ENCODE results near the gene KANSL1. TPM values are rescaled to one million over a fixed set of nuclear protein-coding genes. Genes with fewer than 3 reads are reported as not detected.
"Not testable (repeated sequence)": the region's sequence is repeated elsewhere in the genome, so short reads cannot be mapped to it uniquely, and the experiment has no call there.

KANSL1 gene
- total RNA-seq, 1 donor from 2014 or later = 27.9 TPM

GRCh38 chr17:46193626-46194392, 580 bp upstream of the KANSL1 start:
- peak; percentile 98 for ATAC-seq
- intact Hi-C loops (cut with DNase I) = loop anchor here (5.0 kb wide), 2 partner anchors 37 to 77 kb away; no protein-coding TSS in a partner anchor
- peak; percentile 98 for DNase-seq (ENCODE audit: missing footprints)

GRCh38 chr17:46192439-46193150, 634 bp downstream of the KANSL1 start:
- DNase-seq (ENCODE audit: missing footprints) (peak; percentile 80), ATAC-seq (peak; percentile 50)
- intact Hi-C loops (cut with DNase I) = loop anchor here (1.0 to 5.0 kb wide), 3 partner anchors 35 to 148 kb away; no protein-coding TSS in a partner anchor

DNA sequence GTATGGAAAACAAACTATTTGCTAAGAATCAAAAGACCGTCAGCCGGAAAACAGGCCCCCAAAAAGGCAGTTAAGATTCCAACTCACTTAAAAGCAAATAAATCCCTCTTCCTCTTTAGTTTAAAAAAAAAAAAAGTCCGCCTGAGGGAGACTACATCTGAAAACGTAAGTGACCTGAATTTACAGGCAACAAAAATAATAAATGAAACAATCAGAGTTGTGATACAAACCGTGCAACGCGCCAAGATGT, 1.1 kb downstream of the KANSL1 start:
- intact Hi-C loops (cut with DNase I) = loop anchor here (1.0 to 5.0 kb wide), 3 partner anchors 35 to 148 kb away; no protein-coding TSS in a partner anchor
- ATAC-seq = no peak
- DNase-seq (ENCODE audit: missing footprints) = no peak

DNA sequence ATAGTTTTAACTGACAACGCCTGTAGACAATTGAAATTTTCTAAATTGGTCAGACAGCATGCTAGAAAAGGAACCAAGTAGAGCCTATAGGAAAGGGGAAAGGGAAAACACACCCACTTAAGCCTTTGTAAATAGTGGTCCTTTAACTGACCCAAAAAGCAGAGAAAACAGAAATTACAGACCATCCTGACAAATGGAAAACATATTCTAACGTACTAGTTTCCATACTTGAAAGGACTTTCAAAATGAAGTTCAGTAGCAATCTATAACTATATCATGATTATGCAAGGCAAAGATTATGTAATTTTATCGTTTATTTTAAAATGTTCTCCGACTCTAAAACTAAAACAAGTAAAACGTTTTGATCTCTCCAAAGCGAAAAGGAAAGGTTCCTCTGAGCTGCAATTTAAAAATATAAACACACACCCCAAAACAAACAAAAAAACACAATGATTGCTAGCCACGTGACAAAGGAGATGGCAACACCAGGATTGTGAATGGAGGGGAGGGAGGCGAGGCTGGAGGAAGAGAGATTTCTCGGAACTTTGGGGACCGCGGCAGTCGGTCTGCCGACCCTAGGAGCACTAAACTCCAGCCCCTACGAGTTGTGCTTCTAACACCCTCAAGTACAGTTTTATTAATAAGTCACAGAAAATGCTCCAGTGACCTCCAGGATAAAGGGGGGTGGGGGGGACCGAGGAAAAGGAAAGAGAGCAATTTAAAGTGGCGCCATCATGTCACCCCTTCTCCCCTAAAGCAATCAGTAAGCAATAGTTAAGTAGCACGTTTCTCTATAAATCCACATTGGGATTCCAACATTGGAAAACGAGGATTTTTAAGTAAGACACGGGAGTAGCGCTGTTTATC, 1.7 kb downstream of the KANSL1 start:
- DNase-seq (ENCODE audit: missing footprints) (no peak), ATAC-seq (no peak)
- intact Hi-C loops (cut with DNase I) = loop anchor here (1.0 to 5.0 kb wide), 3 partner anchors 34 to 147 kb away; no protein-coding TSS in a partner anchor

GRCh38 chr17:46190763-46191162, 2.5 kb downstream of the KANSL1 start:
- ATAC-seq (no peak), DNase-seq (ENCODE audit: missing footprints) (no peak)
- intact Hi-C loops (cut with DNase I) = loop anchor here (5.0 kb wide), 2 partner anchors 33 to 73 kb away; no protein-coding TSS in a partner anchor

- ATAC-seq; DNase-seq (ENCODE audit: missing footprints); intact Hi-C loops (cut with DNase I): not testable (repeated sequence)
Measured at GRCh38 chr17:46186827-46187235, 6.4 kb downstream of the KANSL1 start.

DNA sequence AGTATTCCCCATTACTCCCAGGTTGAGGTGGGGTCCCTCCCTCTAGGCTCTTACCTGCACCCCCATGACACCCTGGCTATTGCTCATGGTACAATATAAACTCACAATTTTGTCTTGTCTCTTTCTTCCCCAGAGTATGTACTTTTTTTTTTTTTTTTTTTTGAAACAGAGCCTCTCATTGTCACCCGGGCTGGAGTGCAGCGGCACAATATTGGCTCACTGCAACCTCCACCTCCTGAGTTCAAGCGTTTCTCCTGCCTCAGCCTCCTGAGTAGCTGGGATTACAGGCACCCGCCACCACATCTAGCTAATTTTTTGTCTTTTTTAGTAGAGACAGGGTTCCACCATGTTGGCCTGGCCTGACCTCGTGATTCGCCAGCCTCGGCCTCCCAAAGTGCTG, 8.5 kb downstream of the KANSL1 start:
- intact Hi-C loops (cut with DNase I) = no loop called here
- no peak for ATAC-seq
- no peak for DNase-seq (ENCODE audit: missing footprints)

GRCh38 chr17:46183383-46183782, 9.8 kb downstream of the KANSL1 start:
- DNase-seq (ENCODE audit: missing footprints); ATAC-seq; intact Hi-C loops (cut with DNase I): not testable (repeated sequence)

DNA sequence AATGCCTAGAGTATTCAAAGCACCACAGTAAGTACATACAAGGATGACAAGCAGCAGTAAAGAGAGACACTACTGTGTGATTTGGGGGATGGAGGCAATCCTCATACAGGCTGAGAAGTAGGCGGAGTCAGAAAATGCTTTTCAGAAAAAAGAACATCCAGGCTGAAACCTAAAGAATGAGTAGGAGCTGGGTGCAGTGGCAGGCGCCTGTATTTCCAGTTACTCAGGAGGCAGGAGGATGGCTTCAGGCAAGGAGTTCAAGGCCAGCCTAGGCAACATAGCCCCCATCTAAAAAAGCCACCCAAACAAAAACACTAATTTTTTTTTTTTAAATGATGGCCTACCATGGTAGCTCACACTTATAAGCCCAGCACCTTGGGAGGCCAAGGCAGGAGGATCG, 10.3 kb downstream of the KANSL1 start:
- intact Hi-C loops (cut with DNase I) = no loop called here
- ATAC-seq (no peak), DNase-seq (ENCODE audit: missing footprints) (no peak)

GRCh38 chr17:46181940-46182339, 11.3 kb downstream of the KANSL1 start:
- no peak for ATAC-seq
- intact Hi-C loops (cut with DNase I) = no loop called here

DNA sequence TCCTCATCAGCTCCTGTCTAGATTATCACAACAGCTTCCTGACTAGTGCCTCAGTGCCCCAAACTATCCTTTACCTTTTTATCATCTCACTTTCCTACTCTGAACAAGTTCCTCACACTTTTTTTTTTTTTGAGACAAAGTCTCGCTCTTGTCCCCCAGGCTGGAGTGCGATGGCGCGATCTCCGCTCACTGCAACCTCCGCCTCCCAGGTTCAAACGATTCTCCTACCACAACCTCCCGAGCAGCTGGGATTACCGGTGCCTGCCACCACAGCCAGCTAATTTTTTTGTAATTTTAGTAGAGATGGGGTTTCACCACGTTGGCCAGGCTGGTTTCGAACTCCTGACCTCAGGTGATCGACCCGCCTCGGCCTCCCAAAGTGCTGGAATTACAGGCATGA, 11.9 kb downstream of the KANSL1 start:
- intact Hi-C loops (cut with DNase I); ATAC-seq: not testable (repeated sequence)
- peak; percentile 35 for DNase-seq (ENCODE audit: missing footprints)

More at GRCh38 chr17:46181940-46182339, 11.3 kb downstream of the KANSL1 start:
- DNase-seq (ENCODE audit: missing footprints) = no peak

GRCh38 chr17:46180892-46181274, 12.3 kb downstream of the KANSL1 start:
- no peak for DNase-seq (ENCODE audit: missing footprints)
- ATAC-seq = no peak
- intact Hi-C loops (cut with DNase I) = no loop called here

- DNase-seq (ENCODE audit: missing footprints); intact Hi-C loops (cut with DNase I); ATAC-seq: not testable (repeated sequence)
Measured at GRCh38 chr17:46180185-46180891, 12.9 kb downstream of the KANSL1 start.

DNA sequence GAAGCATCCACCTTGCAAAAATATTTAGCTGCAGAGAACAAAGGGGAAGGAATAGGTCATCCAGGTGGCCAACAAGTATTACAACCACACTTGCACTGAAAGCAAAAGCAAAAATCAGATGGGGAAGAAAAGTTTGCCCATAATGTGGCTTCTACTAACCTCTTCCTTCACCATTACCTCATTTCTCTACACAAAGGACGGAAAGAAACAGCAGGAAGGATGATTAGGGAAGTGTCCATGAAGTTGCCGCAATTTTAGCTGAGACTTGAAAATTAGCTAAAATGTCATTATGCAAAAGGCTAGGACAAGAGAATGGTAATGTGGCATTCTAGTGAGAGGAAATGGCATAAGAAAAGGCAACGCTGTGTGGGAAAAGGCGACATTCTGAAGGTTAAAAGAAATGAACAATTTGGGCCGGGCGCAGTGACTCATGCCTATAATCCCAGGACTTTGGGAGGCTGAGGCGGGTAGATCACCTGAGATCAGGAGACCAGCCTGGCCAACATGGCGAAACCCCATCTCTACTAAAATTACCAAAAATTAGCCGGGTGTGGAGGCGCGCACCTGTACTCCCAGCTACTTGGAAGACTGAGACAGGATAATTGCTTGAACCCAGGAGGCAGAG, 13.7 kb downstream of the KANSL1 start:
- ATAC-seq (peak; percentile 49), DNase-seq (ENCODE audit: missing footprints) (no peak)
- intact Hi-C loops (cut with DNase I) = no loop called here

- DNase-seq (ENCODE audit: missing footprints) = no peak
- no peak for ATAC-seq
- intact Hi-C loops (cut with DNase I) = no loop called here
Measured at GRCh38 chr17:46178550-46179214, 14.5 kb downstream of the KANSL1 start.

DNA sequence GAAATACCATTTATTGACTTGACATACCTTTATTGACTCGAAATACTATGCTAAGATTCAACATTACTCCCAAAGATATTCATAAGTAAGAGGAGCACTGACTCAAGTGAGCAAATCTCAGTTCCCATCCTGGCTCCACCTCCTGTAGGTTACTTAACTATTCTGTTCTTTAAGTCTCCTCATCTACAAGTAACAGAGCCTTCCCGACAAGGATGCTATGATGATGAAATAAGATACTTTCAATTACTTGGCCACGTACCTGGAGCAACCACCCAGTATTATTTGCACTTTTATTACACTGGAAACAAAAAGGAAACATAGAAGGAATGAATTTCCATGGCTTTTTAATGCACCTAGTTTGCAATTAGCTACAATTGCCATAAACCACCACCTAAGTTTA, 16.3 kb downstream of the KANSL1 start:
- DNase-seq (ENCODE audit: missing footprints) (no peak), ATAC-seq (no peak)
- intact Hi-C loops (cut with DNase I) = no loop called here

DNA sequence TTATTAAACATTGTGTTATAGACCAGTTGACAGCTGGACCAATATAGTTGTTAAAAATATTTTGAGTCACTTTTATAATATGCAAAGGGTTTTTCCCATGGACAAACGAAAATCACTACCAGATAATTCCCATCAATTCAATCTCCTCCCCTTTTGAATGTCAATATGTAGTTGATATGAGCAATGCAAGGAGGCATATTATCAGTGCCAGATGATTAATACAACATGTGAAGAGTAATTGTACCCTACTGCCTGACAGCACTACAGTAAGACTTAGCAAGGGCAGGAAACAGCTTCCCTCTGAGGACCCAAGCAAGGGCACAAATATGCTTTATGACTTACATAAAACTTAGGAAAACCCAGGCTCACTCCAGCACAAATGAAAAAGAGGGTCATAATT, 17.3 kb downstream of the KANSL1 start:
- intact Hi-C loops (cut with DNase I) = no loop called here
- DNase-seq (ENCODE audit: missing footprints) (no peak), ATAC-seq (no peak)

- DNase-seq (ENCODE audit: missing footprints) (no peak), ATAC-seq (no peak)
- intact Hi-C loops (cut with DNase I) = no loop called here
Measured at GRCh38 chr17:46173153-46173552, 20.1 kb downstream of the KANSL1 start.
